ENCODE results near the gene SRSF4. TPM values are rescaled to one million over a fixed set of nuclear protein-coding genes. Genes with fewer than 3 reads are reported as not detected.
A peak's percentile ranks its signal among the peaks of the same experiment; 100 is the strongest.

SRSF4 gene
- total and polyA plus RNA-seq, 10 of the 15 experiments (the other 5 are each of a cell fraction or from before 2014, with no cell fraction given) = 17.2 to 107 (median 78.6) TPM

- BruUV-seq (replicated peaks) = no TSS peak
- DNase-seq (ENCODE audit: low read depth, low spot score) (peak; percentile 20), ATAC-seq (peak; percentile 64), FAIRE-seq (peak; percentile 59)
- H3K4me3 ChIP-seq = peak overlapping the region; percentile 20; the same call in 1 of the 2 replicates
- ChIA-PET RAD21 (ENCODE audit: unreplicated experiment) (interaction anchor here (1.5 to 3.0 kb wide), 2 partner anchors 10 to 31 kb away, joined by 5 to 22 read pairs; partner anchors contain the start of gene SRSF4), POLR2A (interaction anchor here (0.6 to 4.7 kb wide), 2 partner anchors 10 to 31 kb away, joined by 3 to 50 read pairs; partner anchors contain the start of gene SRSF4), CTCF (interaction anchor here (0.6 to 2.5 kb wide), 7 partner anchors 9 to 68 kb away, joined by 3 to 17 read pairs (median 3); partner anchors contain the start of genes MECR and SRSF4), SMC1A (ENCODE audit: uncharacterized antibody, unreplicated experiment) (interaction anchor here (0.7 to 3.7 kb wide), 7 partner anchors 10 to 57 kb away, joined by 3 to 27 read pairs (median 4); partner anchors contain the start of gene SRSF4)
- peaks cover 5% of the 10 kb centered on the region; the same call in 1 of the 2 replicates for H3K4me1 ChIP-seq (ENCODE audit: control insufficient read depth, insufficient read depth, low read length)
- peak overlapping the region; percentile 35; the same call in 1 of the 2 replicates for H3K4me2 ChIP-seq (ENCODE audit: control insufficient read depth, insufficient read depth)
- H3K9ac ChIP-seq (ENCODE audit: control insufficient read depth, insufficient read depth, low read length) = no peak overlapping the region
- in situ Hi-C loops (cut with MboI) (no loop called here), intact Hi-C loops (cut with micrococcal nuclease; ENCODE audit: unreplicated experiment) (no loop called here)
- peaks cover 4% of the 10 kb centered on the region; the same call in 1 of the 2 replicates for H4K20me1 ChIP-seq (ENCODE audit: control insufficient read depth, insufficient read depth)
- 23% methylated on average over 3 of the region's 3 CpGs for WGBS (ENCODE audit: insufficient coverage, insufficient replicate concordance, low lambda C conversion rate, missing lambda C conversion rate)
- H3K9me3 ChIP-seq (replicated peaks; ENCODE audit: control insufficient read depth, insufficient read depth, low read length) = no peaks in the 10 kb centered on the region; the same call in 2 of the 3 replicates
- no peak overlapping the region for H2AFZ ChIP-seq (ENCODE audit: control insufficient read depth, low read depth, low read length)
- no peak overlapping the region; the same call in 1 of the 2 replicates for H3K27ac ChIP-seq (ENCODE audit: control insufficient read depth, insufficient read depth)
- no peaks in the 10 kb centered on the region for H3K27me3 ChIP-seq (replicated peaks in 1 of 2; ENCODE audit: control insufficient read depth in 2 of 2, insufficient read depth in 2 of 2, low read length in 1 of 2)
- peaks cover 84% of the 10 kb centered on the region for H3K79me2 ChIP-seq (ENCODE audit: control insufficient read depth, insufficient read depth, low read length)
- TF ChIP-seq REST (IDR thresholded peaks at IDR 0.05; ENCODE audit: low read depth, low read length) = no peak
- TF ChIP-seq KAT2A (conservative IDR thresholded peaks at IDR 0.05; ENCODE audit: control insufficient read depth, low read depth, low read length) = no peak
- TF ChIP-seq MEF2B (IDR thresholded peaks at IDR 0.05; ENCODE audit: partially characterized antibody, poor library complexity, severe bottlenecking) = peak; percentile 53
- H3K36me3 ChIP-seq (ENCODE audit: control insufficient read depth in 2 of 2, insufficient read depth in 2 of 2, low read length in 1 of 2) = peaks cover 7 to 33% of the 10 kb centered on the region in 2 experiments
Observed at GRCh38 chr1:29171089-29171488, 10.6 kb downstream of the SRSF4 start.

Data from GM12878 (cell line).